ENCODE results near the gene LBP. TPM values are rescaled to one million over a fixed set of nuclear protein-coding genes. Genes with fewer than 3 reads are reported as not detected.

The LBP gene
- total and polyA plus RNA-seq, 4 experiments from 2014 or later = not detected

DNA sequence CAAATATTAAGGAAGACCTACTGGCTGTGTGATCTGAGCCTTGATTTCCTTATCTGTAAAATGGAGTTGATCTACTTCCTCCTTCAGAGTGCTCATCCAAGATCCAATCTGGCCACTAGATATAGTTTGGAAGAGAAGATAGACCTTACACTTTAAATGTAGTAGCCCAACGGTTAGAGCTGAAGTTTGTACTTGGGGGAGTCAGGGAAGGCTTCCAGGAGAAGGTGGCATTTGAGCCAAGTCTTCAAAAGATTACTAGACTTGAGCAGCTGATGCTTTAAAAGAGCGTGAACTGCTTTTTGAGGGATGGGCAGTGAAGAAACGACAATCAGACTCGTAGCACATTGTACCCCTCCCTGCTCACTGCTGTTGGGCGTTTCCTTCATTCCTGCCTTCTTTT lies 3.6 kb downstream of the LBP start:
- Mint-ChIP-seq H3K36me3 (no peaks in the 10 kb centered on the region), H3K4me3 (no peak overlapping the region), H3K27ac (no peak overlapping the region), H3K4me1 (peaks cover 0 to 3% (median 0%) of the 10 kb centered on the region in 4 donors), H3K27me3 (peaks cover 3 to 4% of the 10 kb centered on the region in 2 donors), H3K9me3 (no peaks in the 10 kb centered on the region)
- ChIA-PET POLR2A (ENCODE audit: partially characterized antibody) (no interaction called here), CTCF (ENCODE audit: partially characterized antibody) (no interaction called here)
- Histone ChIP-seq H3K27me3 (ENCODE audit: insufficient read depth, low read length) (no peaks in the 10 kb centered on the region), H3K27ac (ENCODE audit: low read depth, low read length) (no peak overlapping the region), H3K36me3 (ENCODE audit: insufficient read depth, low read length) (no peaks in the 10 kb centered on the region), H3K9me3 (ENCODE audit: control insufficient read depth in 1 of 2, low read length in 2 of 2) (no peaks in the 10 kb centered on the region), H3K4me3 (ENCODE audit: low read length in 2 of 2) (no peak overlapping the region), H3K4me1 (ENCODE audit: insufficient read depth, low read length) (no peaks in the 10 kb centered on the region)
- no peak for DNase-seq
- intact Hi-C loops (cut with micrococcal nuclease) = no loop called here

GRCh38 chr20:38350879-38351775 lies 4.8 kb downstream of the LBP start:
- POLR2A ChIA-PET (ENCODE audit: partially characterized antibody) = no interaction called here
- Histone ChIP-seq H3K4me3 (ENCODE audit: low read length in 2 of 2) (no peak overlapping the region), H3K27ac (ENCODE audit: low read depth, low read length) (no peak overlapping the region), H3K27me3 (ENCODE audit: insufficient read depth, low read length) (no peaks in the 10 kb centered on the region), H3K9me3 (ENCODE audit: control insufficient read depth in 1 of 2, low read length in 2 of 2) (no peaks in the 10 kb centered on the region), H3K36me3 (ENCODE audit: insufficient read depth, low read length) (no peaks in the 10 kb centered on the region), H3K4me1 (ENCODE audit: insufficient read depth, low read length) (no peaks in the 10 kb centered on the region)
- H3K4me1 Mint-ChIP-seq = peaks cover 0 to 3% (median 0%) of the 10 kb centered on the region in 4 donors
- no peak overlapping the region for H3K4me3 Mint-ChIP-seq
- no peak for DNase-seq
- H3K27me3 Mint-ChIP-seq = peaks cover 1 to 4% of the 10 kb centered on the region in 2 donors
- H3K36me3 Mint-ChIP-seq = no peaks in the 10 kb centered on the region
- intact Hi-C loops (cut with micrococcal nuclease) = no loop called here
- no peak overlapping the region for H3K27ac Mint-ChIP-seq
- no peaks in the 10 kb centered on the region for H3K9me3 Mint-ChIP-seq
- CTCF ChIA-PET (ENCODE audit: partially characterized antibody) = no interaction called here

DNA sequence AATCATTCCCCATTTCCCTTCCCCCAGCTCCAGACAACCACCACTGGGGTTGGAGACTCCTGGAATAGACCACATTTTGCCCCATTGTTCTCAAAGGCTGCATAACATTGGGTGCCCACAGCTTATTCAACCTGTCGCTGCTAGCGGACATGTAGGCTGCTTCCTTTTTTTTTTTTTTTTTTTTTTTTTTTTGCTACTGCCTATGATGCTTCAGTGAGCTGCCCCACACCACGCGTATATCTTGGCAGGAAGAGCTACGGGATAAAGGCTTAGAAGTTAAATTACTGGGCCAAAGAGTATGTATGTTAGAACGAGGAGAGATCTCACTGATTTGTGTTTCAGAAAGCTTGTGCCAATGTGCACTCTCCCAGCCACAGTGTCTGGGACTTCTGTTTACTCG lies 7.0 kb downstream of the LBP start:
- no peak overlapping the region for H3K27ac ChIP-seq (ENCODE audit: low read depth, low read length)
- no peaks in the 10 kb centered on the region for H3K9me3 ChIP-seq (ENCODE audit: control insufficient read depth in 1 of 2, low read length in 2 of 2)
- intact Hi-C loops (cut with micrococcal nuclease) = no loop called here
- Mint-ChIP-seq H3K9me3 (no peaks in the 10 kb centered on the region), H3K27ac (no peak overlapping the region), H3K4me1 (peaks cover 0 to 3% (median 0%) of the 10 kb centered on the region in 4 donors), H3K27me3 (peaks cover 0 to 4% of the 10 kb centered on the region in 2 donors), H3K36me3 (no peaks in the 10 kb centered on the region), H3K4me3 (no peak overlapping the region)
- H3K36me3 ChIP-seq (ENCODE audit: insufficient read depth, low read length) = no peaks in the 10 kb centered on the region
- no peak for DNase-seq
- H3K4me3 ChIP-seq (ENCODE audit: low read length in 2 of 2) = no peak overlapping the region
- no peaks in the 10 kb centered on the region for H3K27me3 ChIP-seq (ENCODE audit: insufficient read depth, low read length)
- H3K4me1 ChIP-seq (ENCODE audit: insufficient read depth, low read length) = no peaks in the 10 kb centered on the region
- ChIA-PET CTCF (ENCODE audit: partially characterized antibody) (interaction anchor here (0.7 kb wide), 2 partner anchors 9 to 93 kb away, joined by 4 read pairs; no protein-coding TSS in a partner anchor), POLR2A (ENCODE audit: partially characterized antibody) (no interaction called here)

GRCh38 chr20:38354227-38354626 lies 7.9 kb downstream of the LBP start:
- intact Hi-C loops (cut with micrococcal nuclease) = no loop called here
- no peaks in the 10 kb centered on the region for H3K27me3 ChIP-seq (ENCODE audit: insufficient read depth, low read length)
- no peak overlapping the region for H3K27ac ChIP-seq (ENCODE audit: low read depth, low read length)
- Mint-ChIP-seq H3K27me3 (peaks cover 0 to 2% of the 10 kb centered on the region in 2 donors), H3K27ac (no peak overlapping the region), H3K4me3 (no peak overlapping the region), H3K4me1 (peaks cover 0 to 3% (median 0%) of the 10 kb centered on the region in 4 donors), H3K9me3 (no peaks in the 10 kb centered on the region), H3K36me3 (no peaks in the 10 kb centered on the region)
- no peak for DNase-seq
- no peaks in the 10 kb centered on the region for H3K36me3 ChIP-seq (ENCODE audit: insufficient read depth, low read length)
- no peaks in the 10 kb centered on the region for H3K9me3 ChIP-seq (ENCODE audit: control insufficient read depth in 1 of 2, low read length in 2 of 2)
- H3K4me1 ChIP-seq (ENCODE audit: insufficient read depth, low read length) = no peaks in the 10 kb centered on the region
- ChIA-PET POLR2A (ENCODE audit: partially characterized antibody) (no interaction called here), CTCF (ENCODE audit: partially characterized antibody) (interaction anchor here (1.1 kb wide), 1 partner anchor 12 kb away, joined by 3 read pairs; no protein-coding TSS in a partner anchor)
- H3K4me3 ChIP-seq (ENCODE audit: low read length in 2 of 2) = no peak overlapping the region

GRCh38 chr20:38355161-38356012 lies 9.1 kb downstream of the LBP start:
- Histone ChIP-seq H3K36me3 (ENCODE audit: insufficient read depth, low read length) (no peaks in the 10 kb centered on the region), H3K27me3 (ENCODE audit: insufficient read depth, low read length) (no peaks in the 10 kb centered on the region), H3K27ac (ENCODE audit: low read depth, low read length) (no peak overlapping the region), H3K4me3 (ENCODE audit: low read length in 2 of 2) (no peak overlapping the region), H3K9me3 (ENCODE audit: control insufficient read depth in 1 of 2, low read length in 2 of 2) (no peaks in the 10 kb centered on the region), H3K4me1 (ENCODE audit: insufficient read depth, low read length) (no peaks in the 10 kb centered on the region)
- POLR2A ChIA-PET (ENCODE audit: partially characterized antibody) = no interaction called here
- Mint-ChIP-seq H3K4me3 (no peak overlapping the region), H3K9me3 (no peaks in the 10 kb centered on the region), H3K36me3 (no peaks in the 10 kb centered on the region), H3K4me1 (peaks cover 0 to 3% (median 0%) of the 10 kb centered on the region in 4 donors), H3K27me3 (peaks cover 0 to 2% of the 10 kb centered on the region in 2 donors), H3K27ac (no peak overlapping the region)
- intact Hi-C loops (cut with micrococcal nuclease) = no loop called here
- CTCF ChIA-PET (ENCODE audit: partially characterized antibody) = no interaction called here
- DNase-seq = no peak

DNA sequence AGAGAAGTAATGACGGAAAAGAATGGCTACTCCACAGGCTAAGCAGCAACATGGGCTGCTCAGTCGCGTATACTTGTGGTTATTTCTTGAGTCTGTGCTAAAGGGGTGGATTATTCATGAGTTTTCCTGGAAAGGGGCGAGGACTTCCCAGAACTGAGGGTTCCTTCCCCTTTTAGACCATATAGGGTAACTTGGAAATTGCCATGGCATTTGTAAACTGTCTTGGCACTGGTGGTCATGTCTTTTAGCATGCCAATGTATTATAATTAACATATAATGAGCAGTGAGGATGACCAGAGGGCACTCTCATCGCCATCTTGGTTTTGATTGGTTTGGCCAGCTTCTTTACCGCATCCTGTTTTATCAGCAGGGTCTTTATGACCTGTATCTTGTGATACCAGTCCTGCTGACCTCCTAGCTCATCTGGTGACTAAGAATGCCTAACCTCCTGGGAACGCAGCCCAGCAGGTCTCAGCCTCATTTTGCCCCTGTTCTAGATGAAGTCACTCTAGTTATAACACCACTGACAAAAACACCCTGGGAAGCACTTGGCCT lies 11.4 kb downstream of the LBP start:
- Mint-ChIP-seq H3K4me1 (no peaks in the 10 kb centered on the region), H3K27me3 (peaks cover 2% of the 10 kb centered on the region in 2 donors), H3K9me3 (no peaks in the 10 kb centered on the region), H3K36me3 (no peaks in the 10 kb centered on the region), H3K27ac (no peak overlapping the region), H3K4me3 (no peak overlapping the region)
- H3K9me3 ChIP-seq (ENCODE audit: control insufficient read depth in 1 of 2, low read length in 2 of 2) = no peaks in the 10 kb centered on the region
- intact Hi-C loops (cut with micrococcal nuclease) = no loop called here
- no peaks in the 10 kb centered on the region for H3K36me3 ChIP-seq (ENCODE audit: insufficient read depth, low read length)
- H3K27me3 ChIP-seq (ENCODE audit: insufficient read depth, low read length) = no peaks in the 10 kb centered on the region
- no peak overlapping the region for H3K4me3 ChIP-seq (ENCODE audit: low read length in 2 of 2)
- no peaks in the 10 kb centered on the region for H3K4me1 ChIP-seq (ENCODE audit: insufficient read depth, low read length)
- POLR2A ChIA-PET (ENCODE audit: partially characterized antibody) = no interaction called here
- CTCF ChIA-PET (ENCODE audit: partially characterized antibody) = no interaction called here
- no peak overlapping the region for H3K27ac ChIP-seq (ENCODE audit: low read depth, low read length)
- no peak for DNase-seq

DNA sequence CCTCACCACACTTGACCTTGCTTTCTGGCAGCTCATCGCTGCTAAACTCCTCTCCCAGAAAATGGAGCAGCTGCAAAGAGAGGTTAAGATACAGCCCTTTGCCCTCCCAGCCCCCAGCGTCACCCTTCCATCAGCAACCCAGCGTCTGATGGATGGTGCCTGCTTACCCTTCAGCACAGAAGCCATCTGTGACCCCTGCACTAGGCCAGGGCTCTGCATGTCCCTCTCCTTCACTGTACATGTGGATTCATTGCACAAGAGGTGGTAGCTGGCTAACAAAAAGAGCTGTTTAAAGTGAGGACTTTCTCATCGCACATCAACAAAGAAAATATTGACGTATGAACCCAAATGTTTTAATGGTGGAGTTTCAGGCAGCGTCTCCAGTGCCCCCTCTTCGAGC lies 12.3 kb downstream of the LBP start:
- Histone ChIP-seq H3K27me3 (ENCODE audit: insufficient read depth, low read length) (no peaks in the 10 kb centered on the region), H3K4me3 (ENCODE audit: low read length in 2 of 2) (no peak overlapping the region), H3K27ac (ENCODE audit: low read depth, low read length) (no peak overlapping the region), H3K4me1 (ENCODE audit: insufficient read depth, low read length) (no peaks in the 10 kb centered on the region), H3K9me3 (ENCODE audit: control insufficient read depth in 1 of 2, low read length in 2 of 2) (no peaks in the 10 kb centered on the region), H3K36me3 (ENCODE audit: insufficient read depth, low read length) (no peaks in the 10 kb centered on the region)
- intact Hi-C loops (cut with micrococcal nuclease) = no loop called here
- no peaks in the 10 kb centered on the region for H3K36me3 Mint-ChIP-seq
- peaks cover 2 to 6% of the 10 kb centered on the region in 2 donors for H3K27me3 Mint-ChIP-seq
- H3K4me1 Mint-ChIP-seq = no peaks in the 10 kb centered on the region
- ChIA-PET CTCF (ENCODE audit: partially characterized antibody) (no interaction called here), POLR2A (ENCODE audit: partially characterized antibody) (no interaction called here)
- H3K9me3 Mint-ChIP-seq = no peaks in the 10 kb centered on the region
- no peak overlapping the region for H3K4me3 Mint-ChIP-seq
- H3K27ac Mint-ChIP-seq = no peak overlapping the region
- DNase-seq = no peak

Measured in CD4-positive, alpha-beta memory T cell (primary cell).